Epithelial cell of proximal tubule (primary cell): Measurements from ENCODE around the gene RRAGA. TPM values are rescaled to one million over a fixed set of nuclear protein-coding genes. Genes with fewer than 3 reads are reported as not detected.
"Not testable (repeated sequence)": the region's sequence is repeated elsewhere in the genome, so short reads cannot be mapped to it uniquely, and the experiment has no call there.

Source experiments
- DNase-seq: peaks from one replicate; pipeline ENCODE4 v3.0.0-alpha.2; 2011; ENCODE audit warnings: low read depth
- H3K4me3 ChIP-seq: 2 replicates; pipeline ENCODE4 v1.5.1; 2011; ENCODE audit warnings: low read depth, mild to moderate bottlenecking, low read length
- total RNA-seq: library from RNA; depleted of rRNA; stranded (reverse); fragments of >200 nt; gene quantifications from 2 replicates; pipeline ENCODE4 v1.2.3, GENCODE V29; 2015
- TF ChIP-seq, protein P1 (sequence below): conservative IDR thresholded peaks from 2 replicates; pipeline ENCODE4 v1.5.1; 2012; ENCODE audit warnings: low read depth, mild to moderate bottlenecking, low read length

The RRAGA gene
- total RNA-seq, 1 donor from 2014 or later, result 36.0 TPM

DNA sequence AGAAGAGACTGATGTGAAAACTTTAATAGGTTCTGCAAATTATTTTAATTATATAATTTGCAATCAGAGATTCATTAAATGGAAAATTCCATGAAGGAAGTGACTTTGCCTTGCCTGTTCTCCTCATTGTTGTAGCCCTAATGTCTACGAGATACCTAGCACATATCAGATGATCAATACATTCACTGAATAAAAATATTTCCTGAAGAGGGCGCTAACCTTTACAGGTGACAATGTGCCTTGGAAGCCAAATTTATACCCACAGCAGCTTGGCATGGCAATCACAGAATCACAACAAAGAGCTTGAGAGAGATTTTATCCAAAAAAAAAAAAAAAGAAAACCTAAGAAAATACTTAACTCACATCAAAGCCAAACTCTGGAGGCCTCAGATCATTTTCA lies 36.1 kb downstream of the RRAGA start:
- DNase-seq, result no peak
- no peak overlapping the region for H3K4me3 ChIP-seq
- TF ChIP-seq, protein P1, sequence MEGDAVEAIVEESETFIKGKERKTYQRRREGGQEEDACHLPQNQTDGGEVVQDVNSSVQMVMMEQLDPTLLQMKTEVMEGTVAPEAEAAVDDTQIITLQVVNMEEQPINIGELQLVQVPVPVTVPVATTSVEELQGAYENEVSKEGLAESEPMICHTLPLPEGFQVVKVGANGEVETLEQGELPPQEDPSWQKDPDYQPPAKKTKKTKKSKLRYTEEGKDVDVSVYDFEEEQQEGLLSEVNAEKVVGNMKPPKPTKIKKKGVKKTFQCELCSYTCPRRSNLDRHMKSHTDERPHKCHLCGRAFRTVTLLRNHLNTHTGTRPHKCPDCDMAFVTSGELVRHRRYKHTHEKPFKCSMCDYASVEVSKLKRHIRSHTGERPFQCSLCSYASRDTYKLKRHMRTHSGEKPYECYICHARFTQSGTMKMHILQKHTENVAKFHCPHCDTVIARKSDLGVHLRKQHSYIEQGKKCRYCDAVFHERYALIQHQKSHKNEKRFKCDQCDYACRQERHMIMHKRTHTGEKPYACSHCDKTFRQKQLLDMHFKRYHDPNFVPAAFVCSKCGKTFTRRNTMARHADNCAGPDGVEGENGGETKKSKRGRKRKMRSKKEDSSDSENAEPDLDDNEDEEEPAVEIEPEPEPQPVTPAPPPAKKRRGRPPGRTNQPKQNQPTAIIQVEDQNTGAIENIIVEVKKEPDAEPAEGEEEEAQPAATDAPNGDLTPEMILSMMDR, result peak; percentile 48

DNA sequence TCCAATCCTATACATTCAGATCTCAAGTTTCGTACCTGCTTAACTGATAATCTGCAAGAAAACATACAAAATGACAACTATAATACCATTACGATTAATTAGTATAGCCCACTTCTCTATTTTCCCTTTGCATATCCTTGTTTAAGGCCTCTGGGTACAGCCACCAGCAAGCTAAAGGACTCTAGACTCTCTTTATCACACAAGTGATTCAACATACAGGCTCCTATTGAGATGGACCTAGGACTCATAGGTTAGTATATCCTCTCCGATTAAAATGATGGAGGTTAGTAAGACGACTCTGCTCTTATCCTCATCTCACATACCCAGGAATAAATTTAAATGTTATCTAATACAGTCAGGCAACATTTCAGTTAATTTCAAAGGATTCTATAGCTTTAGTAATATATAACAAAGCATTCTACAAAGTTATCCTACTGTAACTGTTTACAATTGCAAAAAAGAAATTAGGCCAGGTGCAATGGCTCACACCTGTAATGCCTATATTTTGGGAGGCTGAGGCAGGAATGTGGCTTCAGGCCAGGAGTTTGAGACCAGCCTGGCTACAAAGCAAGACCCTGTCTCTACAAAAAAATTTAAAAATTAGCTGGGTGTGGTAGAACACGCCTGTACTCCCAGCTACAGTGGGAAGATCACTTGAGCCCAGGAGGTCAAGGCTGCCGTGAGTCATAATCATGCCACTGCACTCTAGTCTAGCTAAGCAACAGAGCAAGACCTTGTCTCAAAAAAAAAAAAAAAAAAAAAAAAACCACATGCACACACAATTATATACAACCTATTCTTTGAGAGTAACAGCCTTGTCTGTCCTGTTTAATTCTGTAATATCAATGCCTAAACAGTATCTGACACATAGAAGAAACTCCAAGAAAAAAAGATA lies 38.1 kb downstream of the RRAGA start:
- H3K4me3 ChIP-seq, result no peak overlapping the region
- peak; percentile 71 for DNase-seq
- TF ChIP-seq, protein P1, result no peak

DNA sequence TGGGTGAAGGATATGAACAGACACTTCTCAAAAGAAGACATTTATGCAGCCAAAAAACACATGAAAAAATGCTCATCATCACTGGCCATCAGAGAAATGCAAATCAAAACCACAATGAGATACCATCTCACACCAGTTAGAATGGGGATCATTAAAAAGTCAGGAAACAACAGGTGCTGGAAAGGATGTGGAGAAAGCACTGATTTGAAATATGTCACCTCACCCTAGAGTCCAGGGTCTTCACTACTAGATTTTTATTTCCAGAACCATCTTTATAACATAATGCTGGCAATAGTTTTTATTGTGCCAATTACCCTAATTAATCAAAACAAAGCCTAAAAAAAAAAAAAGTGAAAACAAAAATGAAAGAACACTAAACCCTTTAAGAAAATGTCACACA lies 48.2 kb downstream of the RRAGA start:
- not testable (repeated sequence) for H3K4me3 ChIP-seq, DNase-seq

Other genes starting within 250 kb of the RRAGA start
- not detected in 2 replicates for gene SAXO1, start 16.2 kb upstream of the RRAGA start, total RNA-seq
- gene HAUS6, start 53.5 kb downstream of the RRAGA start, total RNA-seq, result 27.2 and 28.5 TPM in 2 replicates
- 72.1 and 105 TPM in 2 replicates for gene PLIN2, start 78.1 kb downstream of the RRAGA start, total RNA-seq
- gene DENND4C, start 181.3 kb downstream of the RRAGA start, total RNA-seq, result 31.4 and 32.4 TPM in 2 replicates